ENCODE measurements around the gene ZBTB1.

ZBTB1 gene

GRCh38 chr14:64541972-64542835 lies 37.6 kb downstream of the ZBTB1 start:
- no peak for DNase-seq (ENCODE audit: low read depth)
- TF ChIP-seq CTCF (conservative IDR thresholded peaks at IDR 0.05; ENCODE audit: low read depth, low read length) = no peak
- H3K4me3 ChIP-seq (ENCODE audit: low read depth, low read length) = peak overlapping the region; percentile 46

GRCh38 chr14:64542836-64543201 lies 38.2 kb downstream of the ZBTB1 start:
- TF ChIP-seq CTCF (conservative IDR thresholded peaks at IDR 0.05; ENCODE audit: low read depth, low read length) = no peak
- no peak for DNase-seq (ENCODE audit: low read depth)
- peak overlapping the region; percentile 46 for H3K4me3 ChIP-seq (ENCODE audit: low read depth, low read length)

- H3K4me3 ChIP-seq (ENCODE audit: low read depth, low read length) = no peak overlapping the region
- no peak for DNase-seq (ENCODE audit: low read depth)
- no peak for TF ChIP-seq CTCF (conservative IDR thresholded peaks at IDR 0.05; ENCODE audit: low read depth, low read length)
These were observed 40.2 kb downstream of the ZBTB1 start for GRCh38 chr14:64544607-64545312.

- H3K4me3 ChIP-seq (ENCODE audit: low read depth, low read length) = no peak overlapping the region
- no peak for DNase-seq (ENCODE audit: low read depth)
- TF ChIP-seq CTCF (conservative IDR thresholded peaks at IDR 0.05; ENCODE audit: low read depth, low read length) = no peak
These were observed 44.4 kb downstream of the ZBTB1 start for GRCh38 chr14:64549016-64549415.

GRCh38 chr14:64549791-64550620 lies 45.4 kb downstream of the ZBTB1 start, which contains the start of gene PPP1R36:
TSS of gene PPP1R36 (plus strand) at chr14:64549961. CDS start at chr14:64549998, 37 bp downstream.
- DNase-seq (ENCODE audit: low read depth) = no peak
- peak within 1 kb of the TSS; percentile 55 for H3K4me3 ChIP-seq (ENCODE audit: low read depth, low read length)
- no peak for TF ChIP-seq CTCF (conservative IDR thresholded peaks at IDR 0.05; ENCODE audit: low read depth, low read length)

GRCh38 chr14:64550621-64551333 lies 46.2 kb downstream of the ZBTB1 start:
- TF ChIP-seq CTCF (conservative IDR thresholded peaks at IDR 0.05; ENCODE audit: low read depth, low read length) = no peak
- DNase-seq (ENCODE audit: low read depth) = no peak
- H3K4me3 ChIP-seq (ENCODE audit: low read depth, low read length) = peak overlapping the region; percentile 3

Data from choroid plexus epithelial cell (primary cell).